ENCODE results near the gene ARHGAP33. TPM values are rescaled to one million over a fixed set of nuclear protein-coding genes. Genes with fewer than 3 reads are reported as not detected.

ARHGAP33 gene
- total RNA-seq, 1 experiment from 2014 or later: 27.0 TPM

DNA sequence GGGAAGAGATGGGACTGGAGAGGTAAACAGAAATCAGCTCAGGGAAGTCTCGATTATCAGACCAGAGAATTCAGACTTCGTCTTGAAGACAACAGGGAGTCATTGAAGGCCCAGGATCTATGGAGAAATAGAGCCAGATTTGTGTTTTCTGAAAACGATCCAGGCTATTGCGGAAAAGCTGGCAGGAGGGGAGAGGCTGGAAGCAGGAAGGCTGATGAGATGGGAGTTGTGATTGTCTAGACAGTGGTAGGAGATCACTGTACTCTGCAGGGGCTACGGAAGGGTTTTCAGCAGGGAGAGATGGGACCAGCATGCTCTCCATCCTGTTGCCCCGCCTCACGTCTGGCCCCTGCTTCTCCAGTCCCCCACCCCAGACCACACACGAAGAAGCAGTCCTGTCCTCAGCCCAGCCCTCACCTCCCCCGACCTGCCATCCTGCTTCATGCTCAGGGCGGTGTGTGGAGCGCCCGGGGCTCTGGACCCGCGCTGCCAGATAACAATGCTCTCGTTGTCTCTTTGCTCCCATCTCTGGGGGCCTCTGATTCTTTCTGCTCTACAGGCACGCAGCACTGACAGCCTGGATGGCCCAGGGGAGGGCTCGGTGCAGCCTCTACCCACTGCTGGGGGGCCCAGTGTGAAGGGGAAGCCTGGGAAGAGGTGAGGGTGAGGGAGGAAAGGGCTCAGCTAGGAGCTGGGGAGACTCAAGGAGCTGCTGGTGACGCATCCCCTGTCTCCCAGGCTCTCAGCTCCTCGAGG is 1.9 kb downstream of the ARHGAP33 start:
- TF ChIP-seq, protein P1, sequence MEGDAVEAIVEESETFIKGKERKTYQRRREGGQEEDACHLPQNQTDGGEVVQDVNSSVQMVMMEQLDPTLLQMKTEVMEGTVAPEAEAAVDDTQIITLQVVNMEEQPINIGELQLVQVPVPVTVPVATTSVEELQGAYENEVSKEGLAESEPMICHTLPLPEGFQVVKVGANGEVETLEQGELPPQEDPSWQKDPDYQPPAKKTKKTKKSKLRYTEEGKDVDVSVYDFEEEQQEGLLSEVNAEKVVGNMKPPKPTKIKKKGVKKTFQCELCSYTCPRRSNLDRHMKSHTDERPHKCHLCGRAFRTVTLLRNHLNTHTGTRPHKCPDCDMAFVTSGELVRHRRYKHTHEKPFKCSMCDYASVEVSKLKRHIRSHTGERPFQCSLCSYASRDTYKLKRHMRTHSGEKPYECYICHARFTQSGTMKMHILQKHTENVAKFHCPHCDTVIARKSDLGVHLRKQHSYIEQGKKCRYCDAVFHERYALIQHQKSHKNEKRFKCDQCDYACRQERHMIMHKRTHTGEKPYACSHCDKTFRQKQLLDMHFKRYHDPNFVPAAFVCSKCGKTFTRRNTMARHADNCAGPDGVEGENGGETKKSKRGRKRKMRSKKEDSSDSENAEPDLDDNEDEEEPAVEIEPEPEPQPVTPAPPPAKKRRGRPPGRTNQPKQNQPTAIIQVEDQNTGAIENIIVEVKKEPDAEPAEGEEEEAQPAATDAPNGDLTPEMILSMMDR (IDR thresholded peaks at IDR 0.05; ENCODE audit: unreplicated experiment): no peak
- H3K27ac Mint-ChIP-seq (ENCODE audit: unreplicated experiment): no peak overlapping the region
- no peak for DNase-seq
- no peak overlapping the region for H3K4me3 Mint-ChIP-seq (ENCODE audit: low read depth, unreplicated experiment)
- peaks cover 11% of the 10 kb centered on the region for H3K36me3 Mint-ChIP-seq (ENCODE audit: insufficient read depth, unreplicated experiment)
- intact Hi-C loops (cut with micrococcal nuclease; ENCODE audit: unreplicated experiment): no loop called here
- CTCF ChIA-PET: interaction anchor here (0.8 kb wide), 1 partner anchor 15 kb away, joined by 4 read pairs; no protein-coding TSS in a partner anchor
- H3K9me3 Mint-ChIP-seq (ENCODE audit: low read depth, unreplicated experiment): no peaks in the 10 kb centered on the region
- no peaks in the 10 kb centered on the region for H3K27me3 Mint-ChIP-seq (ENCODE audit: unreplicated experiment)
- BruUV-seq (replicated peaks): no TSS peak
- peaks cover 13% of the 10 kb centered on the region for H3K4me1 Mint-ChIP-seq (ENCODE audit: low read depth, unreplicated experiment)

DNA sequence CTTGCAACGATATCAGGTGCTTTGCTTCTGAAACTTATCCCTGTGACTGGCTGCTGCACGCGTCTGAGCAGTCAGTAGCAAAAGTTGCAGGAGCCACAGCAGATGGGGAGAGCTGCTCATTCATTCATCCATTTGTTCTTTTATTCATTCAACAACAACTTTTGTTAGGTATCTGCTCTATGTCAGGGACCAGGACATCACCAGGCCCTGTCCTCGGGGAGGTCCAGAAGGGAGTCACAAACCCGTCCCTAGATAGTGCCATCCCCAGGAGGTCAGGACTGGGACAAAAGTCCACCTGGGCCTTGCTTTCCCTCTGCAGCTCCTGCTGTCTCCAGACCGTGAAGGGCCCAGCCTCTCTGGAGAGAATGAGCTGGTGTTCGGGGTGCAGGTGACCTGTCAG is 2.6 kb downstream of the ARHGAP33 start:
- TF ChIP-seq, protein P1 (IDR thresholded peaks at IDR 0.05; ENCODE audit: unreplicated experiment): no peak
- no peak for DNase-seq

DNA sequence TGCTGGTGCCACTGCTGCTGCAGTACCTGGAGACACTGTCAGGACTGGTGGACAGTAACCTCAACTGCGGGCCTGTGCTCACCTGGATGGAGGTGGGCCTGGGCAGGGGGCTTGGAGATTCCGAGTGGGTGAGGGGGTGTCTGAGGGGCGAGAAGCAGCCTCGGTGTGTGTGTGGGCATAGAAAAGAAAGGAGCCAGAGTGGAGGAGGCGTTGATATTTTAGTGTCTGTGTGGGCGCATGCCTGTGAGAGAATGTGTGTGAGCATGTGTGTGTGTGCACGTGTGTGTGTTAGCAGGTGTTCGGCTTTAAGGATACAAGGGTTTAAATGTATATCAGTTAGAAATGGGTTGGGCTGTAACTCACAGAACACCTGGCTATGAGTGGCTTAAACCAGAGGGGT is 3.7 kb downstream of the ARHGAP33 start:
- intact Hi-C loops (cut with micrococcal nuclease; ENCODE audit: unreplicated experiment): no loop called here
- Mint-ChIP-seq H3K9me3 (ENCODE audit: low read depth, unreplicated experiment) (no peaks in the 10 kb centered on the region), H3K36me3 (ENCODE audit: insufficient read depth, unreplicated experiment) (peaks cover 11% of the 10 kb centered on the region), H3K4me3 (ENCODE audit: low read depth, unreplicated experiment) (no peak overlapping the region), H3K27ac (ENCODE audit: unreplicated experiment) (no peak overlapping the region), H3K4me1 (ENCODE audit: low read depth, unreplicated experiment) (peaks cover 20% of the 10 kb centered on the region), H3K27me3 (ENCODE audit: unreplicated experiment) (no peaks in the 10 kb centered on the region)
- TF ChIP-seq, protein P1 (IDR thresholded peaks at IDR 0.05; ENCODE audit: unreplicated experiment): no peak
- CTCF ChIA-PET: no interaction called here
- BruUV-seq (replicated peaks): no TSS peak
- DNase-seq: no peak

More for the DNA sequence above, 2.6 kb downstream of the ARHGAP33 start:
- Mint-ChIP-seq H3K4me1 (ENCODE audit: low read depth, unreplicated experiment) (peaks cover 13% of the 10 kb centered on the region), H3K27ac (ENCODE audit: unreplicated experiment) (no peak overlapping the region), H3K36me3 (ENCODE audit: insufficient read depth, unreplicated experiment) (peaks cover 11% of the 10 kb centered on the region), H3K4me3 (ENCODE audit: low read depth, unreplicated experiment) (no peak overlapping the region), H3K27me3 (ENCODE audit: unreplicated experiment) (no peaks in the 10 kb centered on the region), H3K9me3 (ENCODE audit: low read depth, unreplicated experiment) (no peaks in the 10 kb centered on the region)
- intact Hi-C loops (cut with micrococcal nuclease; ENCODE audit: unreplicated experiment): no loop called here
- BruUV-seq (replicated peaks): no TSS peak
- CTCF ChIA-PET: interaction anchor here (0.7 to 0.8 kb wide), 2 partner anchors 15 to 32 kb away, joined by 3 to 4 read pairs; partner anchors contain the start of gene PSENEN

DNA sequence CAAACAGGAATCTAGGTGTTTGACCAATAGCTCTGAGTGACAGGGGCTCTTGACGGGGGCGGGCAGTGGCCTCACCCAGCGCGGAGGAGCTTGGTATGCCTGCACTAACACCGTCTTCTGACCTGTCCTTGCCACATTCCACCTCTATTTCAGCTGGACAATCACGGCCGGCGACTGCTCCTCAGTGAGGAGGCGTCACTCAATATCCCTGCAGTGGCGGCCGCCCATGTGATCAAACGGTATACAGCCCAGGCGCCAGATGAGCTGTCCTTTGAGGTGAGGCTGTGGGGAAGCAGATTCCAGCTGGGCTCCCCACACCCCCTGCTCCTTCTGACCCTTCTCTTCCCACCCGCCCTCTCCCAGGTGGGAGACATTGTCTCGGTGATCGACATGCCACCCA is 4.7 kb downstream of the ARHGAP33 start:
- peaks cover 10% of the 10 kb centered on the region for H3K4me1 Mint-ChIP-seq (ENCODE audit: low read depth, unreplicated experiment)
- CTCF ChIA-PET: no interaction called here
- no peaks in the 10 kb centered on the region for H3K9me3 Mint-ChIP-seq (ENCODE audit: low read depth, unreplicated experiment)
- intact Hi-C loops (cut with micrococcal nuclease; ENCODE audit: unreplicated experiment): no loop called here
- H3K4me3 Mint-ChIP-seq (ENCODE audit: low read depth, unreplicated experiment): no peak overlapping the region
- TF ChIP-seq, protein P1 (IDR thresholded peaks at IDR 0.05; ENCODE audit: unreplicated experiment): no peak
- H3K27me3 Mint-ChIP-seq (ENCODE audit: unreplicated experiment): no peaks in the 10 kb centered on the region
- no TSS peak for BruUV-seq (replicated peaks)
- no peak overlapping the region for H3K27ac Mint-ChIP-seq (ENCODE audit: unreplicated experiment)
- no peak for DNase-seq
- peaks cover 4% of the 10 kb centered on the region for H3K36me3 Mint-ChIP-seq (ENCODE audit: insufficient read depth, unreplicated experiment)
